ENCODE results near the gene UBXN7.

DNA sequence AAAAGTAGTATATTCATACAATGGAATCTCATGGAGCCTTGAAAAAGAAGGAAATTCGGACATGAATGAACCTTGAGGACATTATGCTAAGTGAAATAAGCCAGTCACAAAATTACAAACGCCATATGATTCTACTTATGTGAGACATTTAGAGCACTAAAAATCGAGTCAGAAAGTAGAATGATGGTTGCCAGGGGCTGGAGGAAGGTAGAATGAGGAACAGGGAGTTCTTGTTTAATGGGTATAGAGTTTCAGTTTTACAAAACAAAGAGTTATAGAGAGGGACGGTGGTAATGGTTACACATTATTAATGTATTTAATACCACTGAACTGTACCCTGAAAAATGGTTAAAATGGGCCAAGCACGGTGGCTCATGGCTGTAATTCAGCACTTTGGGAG is 19.5 kb downstream of the UBXN7 start:
- TF ChIP-seq, protein P1, sequence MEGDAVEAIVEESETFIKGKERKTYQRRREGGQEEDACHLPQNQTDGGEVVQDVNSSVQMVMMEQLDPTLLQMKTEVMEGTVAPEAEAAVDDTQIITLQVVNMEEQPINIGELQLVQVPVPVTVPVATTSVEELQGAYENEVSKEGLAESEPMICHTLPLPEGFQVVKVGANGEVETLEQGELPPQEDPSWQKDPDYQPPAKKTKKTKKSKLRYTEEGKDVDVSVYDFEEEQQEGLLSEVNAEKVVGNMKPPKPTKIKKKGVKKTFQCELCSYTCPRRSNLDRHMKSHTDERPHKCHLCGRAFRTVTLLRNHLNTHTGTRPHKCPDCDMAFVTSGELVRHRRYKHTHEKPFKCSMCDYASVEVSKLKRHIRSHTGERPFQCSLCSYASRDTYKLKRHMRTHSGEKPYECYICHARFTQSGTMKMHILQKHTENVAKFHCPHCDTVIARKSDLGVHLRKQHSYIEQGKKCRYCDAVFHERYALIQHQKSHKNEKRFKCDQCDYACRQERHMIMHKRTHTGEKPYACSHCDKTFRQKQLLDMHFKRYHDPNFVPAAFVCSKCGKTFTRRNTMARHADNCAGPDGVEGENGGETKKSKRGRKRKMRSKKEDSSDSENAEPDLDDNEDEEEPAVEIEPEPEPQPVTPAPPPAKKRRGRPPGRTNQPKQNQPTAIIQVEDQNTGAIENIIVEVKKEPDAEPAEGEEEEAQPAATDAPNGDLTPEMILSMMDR (IDR thresholded peaks at IDR 0.05; ENCODE audit: low read length), result no peak
- TF ChIP-seq EZH2 (IDR thresholded peaks at IDR 0.05; ENCODE audit: borderline replicate concordance, low read length), result no peak
